ENCODE measurements around the gene EZH2. TPM values are rescaled to one million over a fixed set of nuclear protein-coding genes. Genes with fewer than 3 reads are reported as not detected.

Gene EZH2
- total RNA-seq, 2 donors from 2014 or later: 1.7 to 1.9 TPM

- intact Hi-C loops (cut with DNase I): no loop called here
- no peak for DNase-seq (ENCODE audit: low spot score)
These were observed 93.9 kb downstream of the EZH2 start for GRCh38 chr7:148790131-148790726.

- intact Hi-C loops (cut with DNase I): no loop called here
- no peak for DNase-seq (ENCODE audit: low spot score)
These were observed 94.9 kb downstream of the EZH2 start for GRCh38 chr7:148789220-148789619.

GRCh38 chr7:148787571-148788295 is 96.4 kb downstream of the EZH2 start:
- intact Hi-C loops (cut with DNase I): no loop called here
- DNase-seq (ENCODE audit: low spot score): no peak

- no peak for DNase-seq (ENCODE audit: low spot score)
- intact Hi-C loops (cut with DNase I): no loop called here
These were observed 100.1 kb downstream of the EZH2 start for GRCh38 chr7:148783801-148784527.

- DNase-seq (ENCODE audit: low spot score): no peak
- intact Hi-C loops (cut with DNase I): no loop called here
These were observed 101.2 kb downstream of the EZH2 start for GRCh38 chr7:148782757-148783456.

- DNase-seq (ENCODE audit: low spot score): no peak
- intact Hi-C loops (cut with DNase I): loop anchor here in 1 of 2 donors (10.0 kb wide), 1 partner anchor 60 kb away; no protein-coding TSS in a partner anchor
These were observed 109.6 kb downstream of the EZH2 start for GRCh38 chr7:148774471-148774870.

GRCh38 chr7:148773334-148773733 is 110.8 kb downstream of the EZH2 start:
- no peak for DNase-seq (ENCODE audit: low spot score)
- intact Hi-C loops (cut with DNase I): loop anchor here in 1 of 2 donors (10.0 kb wide), 1 partner anchor 59 kb away; no protein-coding TSS in a partner anchor

GRCh38 chr7:148772297-148773089 is 111.6 kb downstream of the EZH2 start:
- intact Hi-C loops (cut with DNase I): loop anchor here in 1 of 2 donors (10.0 kb wide), 1 partner anchor 58 kb away; no protein-coding TSS in a partner anchor
- no peak for DNase-seq (ENCODE audit: low spot score)

- no peak for DNase-seq (ENCODE audit: low spot score)
- intact Hi-C loops (cut with DNase I): loop anchor here in 1 of 2 donors (10.0 kb wide), 1 partner anchor 55 kb away; no protein-coding TSS in a partner anchor
These were observed 114.1 kb downstream of the EZH2 start for GRCh38 chr7:148770004-148770403.

GRCh38 chr7:148763622-148764021 is 120.5 kb downstream of the EZH2 start:
- DNase-seq (ENCODE audit: low spot score): no peak
- intact Hi-C loops (cut with DNase I): no loop called here

- intact Hi-C loops (cut with DNase I): no loop called here
- no peak for DNase-seq (ENCODE audit: low spot score)
These were observed 122.4 kb downstream of the EZH2 start for GRCh38 chr7:148761499-148762278.

Other genes starting within 250 kb of the EZH2 start
- gene CUL1, start 185.4 kb downstream of the EZH2 start, total RNA-seq: 10 to 100 TPM; 38.3 to 50.2 TPM
- gene PDIA4, start 144.2 kb upstream of the EZH2 start, total RNA-seq: 100 to 1,000 TPM in 1 of 2 donors, 10 to 100 TPM in 1; 64.8 to 117 TPM
- gene ZNF786, start 206.4 kb upstream of the EZH2 start, total RNA-seq: 1 to 10 TPM; 3.4 to 4.6 TPM
- gene ZNF425, start 242.0 kb upstream of the EZH2 start, total RNA-seq: 1 to 10 TPM in 1 of 2 donors, under 1 TPM in 1; 0.97 to 1.7 TPM